Liver (tissue), 9 donors: ENCODE results near the gene KIF26B. TPM values are rescaled to one million over a fixed set of nuclear protein-coding genes. Genes with fewer than 3 reads are reported as not detected.

Experiments used
- DNase-seq: peaks from one replicate; pipeline ENCODE4 v3.0.0-alpha.2; 2017; ENCODE audit warnings: low spot score
- H3K27ac ChIP-seq, 2 donors: one replicate each; pipeline ENCODE4 v1.7.0; 2013; ENCODE audit warnings: inconsistent platforms in 2 of 2, low read length in 2 of 2, control low read depth in 1 of 2, low read depth in 1 of 2, mild to moderate bottlenecking in 1 of 2
- H3K27me3 ChIP-seq, 4 donors: one replicate each; pipeline versions ENCODE4 v1.6.1 to v1.7.0; 2013; ENCODE audit warnings: low read length in 3 of 4, inconsistent platforms in 1 of 4, mild to moderate bottlenecking in 1 of 4, moderate library complexity in 1 of 4; ENCODE audit not compliant: control insufficient read depth in 4 of 4, insufficient read depth in 4 of 4
- H3K36me3 ChIP-seq, 4 donors: one replicate each; pipeline versions ENCODE4 v1.6.1 to v1.7.0; 2013; ENCODE audit warnings: low read length in 3 of 4, mild to moderate bottlenecking in 3 of 4, low read depth in 1 of 4, moderate library complexity in 1 of 4; ENCODE audit not compliant: control insufficient read depth in 4 of 4, insufficient read depth in 3 of 4
- H3K4me1 ChIP-seq, 4 donors: one replicate each; pipeline versions ENCODE4 v1.6.1 to v1.7.0; 2013; ENCODE audit warnings: low read length in 3 of 4, mild to moderate bottlenecking in 3 of 4, moderate library complexity in 1 of 4; ENCODE audit not compliant: control insufficient read depth in 4 of 4, insufficient read depth in 4 of 4
- H3K4me3 ChIP-seq, 3 donors: one replicate each; pipeline versions ENCODE4 v1.6.1 to v1.7.0; 2013; ENCODE audit warnings: low read length in 3 of 3, control low read depth in 1 of 3, low read depth in 1 of 3, mild to moderate bottlenecking in 1 of 3
- H3K9ac ChIP-seq, 2 donors: one replicate each; pipeline ENCODE4 v1.7.0; 2013; ENCODE audit warnings: low read length in 2 of 2, mild to moderate bottlenecking in 2 of 2, moderate library complexity in 2 of 2, control low read depth in 1 of 2, low read depth in 1 of 2
- H3K9me3 ChIP-seq, 4 donors: one replicate each; pipeline versions ENCODE4 v1.6.1 to v1.7.0; 2013; ENCODE audit warnings: low read length in 3 of 4; ENCODE audit not compliant: control insufficient read depth in 4 of 4
- FOXA2 ChIP-seq: IDR thresholded peaks from 2 replicates; pipeline ENCODE4 v1.6.1; 2016; ENCODE audit warnings: antibody characterized with exemption
- GABPA ChIP-seq, 2 donors: IDR thresholded peaks in 1 of 2; conservative IDR thresholded peaks in 1 of 2; 2 replicates each; pipeline ENCODE4 v1.6.1; 2016; ENCODE audit warnings: antibody characterized with exemption in 2 of 2, mild to moderate bottlenecking in 1 of 2, moderate library complexity in 1 of 2
- HNF4A ChIP-seq, 2 donors: conservative IDR thresholded peaks; 2 replicates each; pipeline ENCODE4 v1.6.1; 2016; ENCODE audit warnings: antibody characterized with exemption in 2 of 2, mild to moderate bottlenecking in 2 of 2
- HNF4G ChIP-seq: IDR thresholded peaks from 2 replicates; pipeline ENCODE4 v1.6.1; 2016; ENCODE audit warnings: antibody characterized with exemption
- JUND ChIP-seq, 2 donors: IDR thresholded peaks; 2 replicates each; pipeline ENCODE4 v1.6.1; 2016; ENCODE audit warnings: antibody characterized with exemption in 2 of 2
- RAD21 ChIP-seq, 2 donors: IDR thresholded peaks; 2 replicates each; pipeline ENCODE4 v1.6.1; 2016; ENCODE audit warnings: antibody characterized with exemption in 2 of 2, mild to moderate bottlenecking in 2 of 2
- SP1 ChIP-seq: IDR thresholded peaks from 2 replicates; pipeline ENCODE4 v1.6.1; 2018; ENCODE audit warnings: antibody characterized with exemption, mild to moderate bottlenecking
- TAF1 ChIP-seq: conservative IDR thresholded peaks from 2 replicates; pipeline ENCODE4 v1.6.1; 2016; ENCODE audit warnings: antibody characterized with exemption, mild to moderate bottlenecking
- YY1 ChIP-seq: IDR thresholded peaks from 2 replicates; pipeline ENCODE4 v1.6.1; 2016; ENCODE audit warnings: antibody characterized with exemption, mild to moderate bottlenecking
- WGBS: extraction: QIAGEN DNeasy Blood & Tissue Kit; methylation state at CpG from one replicate; pipeline ENCODE4 v1.1.7; 2013; 5-methylcytosine and 5-hydroxymethylcytosine counted together
- polyA plus RNA-seq, 2 donors: library from polyadenylated mRNA; stranded (reverse) in 1 of 2; unstranded in 1 of 2; fragments of 200-250 nt in 1 of 2; fragments of >200 nt in 1 of 2; fragmentation: Nextera tagmentation in 1 of 2; extraction: Ambion mirVana in 1 of 2; gene quantifications; one replicate each; pipeline versions ENCODE4 v1.2.1 to v1.2.3, GENCODE V29; 2013 to 2015
- total RNA-seq, 2 donors: library from RNA; depleted of rRNA; stranded (reverse); fragments of >200 nt; gene quantifications; one replicate each; pipeline ENCODE4 v1.2.3, GENCODE V29; 2014
- TF ChIP-seq, protein P1 (sequence below): fragments of 150-350 bp; IDR thresholded peaks from 2 replicates; pipeline ENCODE4 v1.5.1; 2017; ENCODE audit warnings: improper control_type of control experiment, low read depth, low read length; ENCODE audit not compliant: missing input control
- TF ChIP-seq, protein P2 (sequence below): IDR thresholded peaks from 2 replicates; pipeline ENCODE4 v1.6.1; 2016; ENCODE audit warnings: antibody characterized with exemption
- TF ChIP-seq, protein P3 (sequence below): IDR thresholded peaks from 2 replicates; pipeline ENCODE4 v1.6.1; 2016; ENCODE audit warnings: antibody characterized with exemption
- TF ChIP-seq, protein P4 (sequence below): IDR thresholded peaks from 2 replicates; pipeline ENCODE4 v1.6.1; 2016; ENCODE audit warnings: antibody characterized with exemption, mild to moderate bottlenecking
- TF ChIP-seq, protein P5 (sequence below): IDR thresholded peaks from 2 replicates; pipeline ENCODE4 v1.6.1; 2016; ENCODE audit warnings: antibody characterized with exemption
- donor health status: healthy.
- donor health status: healthy.
- donor health status: healthy.
- donor health status: healthy.
- donor health status: healthy.

KIF26B gene
- total and polyA plus RNA-seq, 4 donors: 0.10 to 1.7 (median 0.34) TPM

DNA sequence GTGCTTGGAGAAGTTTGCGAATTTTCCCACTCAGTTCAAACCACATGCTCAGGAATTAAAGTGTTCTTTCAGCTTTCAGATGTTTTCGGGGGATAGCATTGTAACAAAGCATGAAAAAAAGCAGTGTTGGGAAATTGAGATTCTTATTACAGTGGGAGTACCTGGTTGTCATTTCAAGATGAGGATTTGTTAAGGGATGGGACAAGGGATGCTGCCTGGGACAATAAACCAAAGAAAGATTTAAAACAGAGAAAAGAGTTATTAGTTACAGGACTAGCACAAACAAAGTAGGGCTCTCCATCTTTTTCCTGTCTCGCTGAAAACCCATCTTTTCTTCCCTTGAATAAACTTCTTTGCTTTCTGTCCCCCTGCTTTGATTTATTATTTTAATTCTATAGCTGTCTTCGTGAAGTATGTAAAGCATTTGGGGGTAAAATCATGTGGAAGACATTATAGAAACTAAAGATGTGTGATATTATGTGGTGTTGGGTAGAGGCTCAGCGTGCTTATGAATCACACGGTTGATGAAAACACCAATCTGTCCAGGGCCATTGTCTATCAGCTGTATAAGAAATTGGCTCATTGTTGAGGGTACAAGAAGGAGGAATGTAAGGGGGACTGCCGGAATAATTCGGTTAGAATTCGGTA is 277.6 kb downstream of the KIF26B start:
- Histone ChIP-seq H3K4me1 (no peaks in the 10 kb centered on the region), H3K36me3 (no peaks in the 10 kb centered on the region), H3K9ac (no peak overlapping the region), H3K27ac (no peak overlapping the region), H3K9me3 (no peaks in the 10 kb centered on the region), H3K27me3 (no peaks in the 10 kb centered on the region), H3K4me3 (no peak overlapping the region)
- DNase-seq: no peak
- TF ChIP-seq JUND (IDR thresholded peaks at IDR 0.05) (no peak), YY1 (no peak), GABPA (IDR thresholded peaks at IDR 0.05 in 1 of 2, conservative IDR thresholded peaks at IDR 0.05 in 1 of 2) (no peak), RAD21 (IDR thresholded peaks at IDR 0.05) (no peak), SP1 (no peak)
- TF ChIP-seq, protein P1, sequence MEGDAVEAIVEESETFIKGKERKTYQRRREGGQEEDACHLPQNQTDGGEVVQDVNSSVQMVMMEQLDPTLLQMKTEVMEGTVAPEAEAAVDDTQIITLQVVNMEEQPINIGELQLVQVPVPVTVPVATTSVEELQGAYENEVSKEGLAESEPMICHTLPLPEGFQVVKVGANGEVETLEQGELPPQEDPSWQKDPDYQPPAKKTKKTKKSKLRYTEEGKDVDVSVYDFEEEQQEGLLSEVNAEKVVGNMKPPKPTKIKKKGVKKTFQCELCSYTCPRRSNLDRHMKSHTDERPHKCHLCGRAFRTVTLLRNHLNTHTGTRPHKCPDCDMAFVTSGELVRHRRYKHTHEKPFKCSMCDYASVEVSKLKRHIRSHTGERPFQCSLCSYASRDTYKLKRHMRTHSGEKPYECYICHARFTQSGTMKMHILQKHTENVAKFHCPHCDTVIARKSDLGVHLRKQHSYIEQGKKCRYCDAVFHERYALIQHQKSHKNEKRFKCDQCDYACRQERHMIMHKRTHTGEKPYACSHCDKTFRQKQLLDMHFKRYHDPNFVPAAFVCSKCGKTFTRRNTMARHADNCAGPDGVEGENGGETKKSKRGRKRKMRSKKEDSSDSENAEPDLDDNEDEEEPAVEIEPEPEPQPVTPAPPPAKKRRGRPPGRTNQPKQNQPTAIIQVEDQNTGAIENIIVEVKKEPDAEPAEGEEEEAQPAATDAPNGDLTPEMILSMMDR: no peak
- TF ChIP-seq, protein P2, sequence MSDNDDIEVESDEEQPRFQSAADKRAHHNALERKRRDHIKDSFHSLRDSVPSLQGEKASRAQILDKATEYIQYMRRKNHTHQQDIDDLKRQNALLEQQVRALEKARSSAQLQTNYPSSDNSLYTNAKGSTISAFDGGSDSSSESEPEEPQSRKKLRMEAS: no peak
- 87% methylated on average over 9 of the region's 9 CpGs for WGBS

DNA sequence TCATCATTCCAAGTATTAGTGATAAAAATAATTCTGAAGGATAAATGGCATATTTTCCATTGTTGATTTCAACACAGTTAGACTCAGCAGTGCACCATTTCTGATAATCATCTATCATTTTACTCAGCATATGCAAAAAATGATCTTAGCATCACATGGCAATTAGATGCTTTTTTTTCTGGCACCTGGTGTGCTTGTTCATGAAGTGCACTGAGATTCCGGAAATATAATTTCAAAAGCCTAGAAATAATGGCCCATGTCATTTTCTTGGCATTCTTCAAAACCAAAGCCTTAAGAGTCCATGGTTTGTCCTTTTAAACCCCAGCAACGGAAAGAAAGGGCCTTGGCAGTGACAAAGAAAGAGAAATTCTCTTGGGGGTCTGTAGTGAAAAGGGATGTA is 278.8 kb downstream of the KIF26B start:
- 60% methylated on average over 2 of the region's 2 CpGs for WGBS
- H3K27me3 ChIP-seq: no peaks in the 10 kb centered on the region

More for the DNA sequence above, 278.8 kb downstream of the KIF26B start:
- no peaks in the 10 kb centered on the region for H3K36me3 ChIP-seq
- no peak overlapping the region for H3K9ac ChIP-seq
- no peaks in the 10 kb centered on the region for H3K4me1 ChIP-seq
- H3K4me3 ChIP-seq: no peak overlapping the region
- TF ChIP-seq, protein P3, sequence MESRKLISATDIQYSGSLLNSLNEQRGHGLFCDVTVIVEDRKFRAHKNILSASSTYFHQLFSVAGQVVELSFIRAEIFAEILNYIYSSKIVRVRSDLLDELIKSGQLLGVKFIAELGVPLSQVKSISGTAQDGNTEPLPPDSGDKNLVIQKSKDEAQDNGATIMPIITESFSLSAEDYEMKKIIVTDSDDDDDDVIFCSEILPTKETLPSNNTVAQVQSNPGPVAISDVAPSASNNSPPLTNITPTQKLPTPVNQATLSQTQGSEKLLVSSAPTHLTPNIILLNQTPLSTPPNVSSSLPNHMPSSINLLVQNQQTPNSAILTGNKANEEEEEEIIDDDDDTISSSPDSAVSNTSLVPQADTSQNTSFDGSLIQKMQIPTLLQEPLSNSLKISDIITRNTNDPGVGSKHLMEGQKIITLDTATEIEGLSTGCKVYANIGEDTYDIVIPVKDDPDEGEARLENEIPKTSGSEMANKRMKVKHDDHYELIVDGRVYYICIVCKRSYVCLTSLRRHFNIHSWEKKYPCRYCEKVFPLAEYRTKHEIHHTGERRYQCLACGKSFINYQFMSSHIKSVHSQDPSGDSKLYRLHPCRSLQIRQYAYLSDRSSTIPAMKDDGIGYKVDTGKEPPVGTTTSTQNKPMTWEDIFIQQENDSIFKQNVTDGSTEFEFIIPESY: no peak
- no peak for TF ChIP-seq HNF4A (conservative IDR thresholded peaks at IDR 0.05)
- no peak for TF ChIP-seq FOXA2
- TF ChIP-seq, protein P4, sequence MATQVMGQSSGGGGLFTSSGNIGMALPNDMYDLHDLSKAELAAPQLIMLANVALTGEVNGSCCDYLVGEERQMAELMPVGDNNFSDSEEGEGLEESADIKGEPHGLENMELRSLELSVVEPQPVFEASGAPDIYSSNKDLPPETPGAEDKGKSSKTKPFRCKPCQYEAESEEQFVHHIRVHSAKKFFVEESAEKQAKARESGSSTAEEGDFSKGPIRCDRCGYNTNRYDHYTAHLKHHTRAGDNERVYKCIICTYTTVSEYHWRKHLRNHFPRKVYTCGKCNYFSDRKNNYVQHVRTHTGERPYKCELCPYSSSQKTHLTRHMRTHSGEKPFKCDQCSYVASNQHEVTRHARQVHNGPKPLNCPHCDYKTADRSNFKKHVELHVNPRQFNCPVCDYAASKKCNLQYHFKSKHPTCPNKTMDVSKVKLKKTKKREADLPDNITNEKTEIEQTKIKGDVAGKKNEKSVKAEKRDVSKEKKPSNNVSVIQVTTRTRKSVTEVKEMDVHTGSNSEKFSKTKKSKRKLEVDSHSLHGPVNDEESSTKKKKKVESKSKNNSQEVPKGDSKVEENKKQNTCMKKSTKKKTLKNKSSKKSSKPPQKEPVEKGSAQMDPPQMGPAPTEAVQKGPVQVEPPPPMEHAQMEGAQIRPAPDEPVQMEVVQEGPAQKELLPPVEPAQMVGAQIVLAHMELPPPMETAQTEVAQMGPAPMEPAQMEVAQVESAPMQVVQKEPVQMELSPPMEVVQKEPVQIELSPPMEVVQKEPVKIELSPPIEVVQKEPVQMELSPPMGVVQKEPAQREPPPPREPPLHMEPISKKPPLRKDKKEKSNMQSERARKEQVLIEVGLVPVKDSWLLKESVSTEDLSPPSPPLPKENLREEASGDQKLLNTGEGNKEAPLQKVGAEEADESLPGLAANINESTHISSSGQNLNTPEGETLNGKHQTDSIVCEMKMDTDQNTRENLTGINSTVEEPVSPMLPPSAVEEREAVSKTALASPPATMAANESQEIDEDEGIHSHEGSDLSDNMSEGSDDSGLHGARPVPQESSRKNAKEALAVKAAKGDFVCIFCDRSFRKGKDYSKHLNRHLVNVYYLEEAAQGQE: no peak
- TF ChIP-seq, protein P5, sequence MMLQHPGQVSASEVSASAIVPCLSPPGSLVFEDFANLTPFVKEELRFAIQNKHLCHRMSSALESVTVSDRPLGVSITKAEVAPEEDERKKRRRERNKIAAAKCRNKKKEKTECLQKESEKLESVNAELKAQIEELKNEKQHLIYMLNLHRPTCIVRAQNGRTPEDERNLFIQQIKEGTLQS: no peak
- no peak for TF ChIP-seq TAF1
- no peak for TF ChIP-seq HNF4G
- TF ChIP-seq, protein P1: no peak
- TF ChIP-seq RAD21 (IDR thresholded peaks at IDR 0.05): no peak
- TF ChIP-seq JUND (IDR thresholded peaks at IDR 0.05): no peak
- H3K27ac ChIP-seq: no peak overlapping the region
- H3K9me3 ChIP-seq: no peaks in the 10 kb centered on the region
- no peak for DNase-seq
